ENCODE results near the gene KRT79.

DNA sequence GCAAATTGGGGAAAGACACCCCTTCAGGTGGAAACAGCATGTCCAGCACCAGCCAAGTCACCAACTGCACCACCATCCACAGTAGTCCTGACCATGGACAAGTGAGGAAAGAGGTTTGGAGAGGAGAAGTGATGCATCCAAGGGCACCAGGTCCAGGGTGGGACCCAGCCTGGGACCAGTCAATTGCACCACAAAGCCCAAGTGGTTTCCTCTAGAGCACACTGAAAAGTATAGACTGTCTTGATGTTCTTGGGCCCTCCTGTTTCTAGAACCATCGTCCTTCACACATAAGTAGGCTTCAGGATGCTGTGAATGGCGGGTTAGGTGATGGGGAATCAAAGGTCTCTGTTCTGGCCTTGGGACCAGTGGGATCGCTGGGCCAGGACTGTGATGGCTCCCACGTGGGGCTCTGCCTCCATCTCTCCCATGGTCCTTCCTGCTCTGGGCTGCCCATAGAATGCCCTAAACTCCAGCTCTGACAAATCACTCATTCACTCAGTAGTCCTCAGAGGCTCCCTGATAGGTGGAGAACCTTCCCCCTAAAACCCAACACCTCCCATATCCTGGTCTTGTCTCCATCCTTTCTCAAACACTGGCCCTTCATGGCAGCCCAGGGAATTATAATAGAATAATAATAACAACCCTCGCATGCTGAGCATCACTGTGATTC, 9.2 kb downstream of the KRT79 start:
- TF ChIP-seq, protein P1, sequence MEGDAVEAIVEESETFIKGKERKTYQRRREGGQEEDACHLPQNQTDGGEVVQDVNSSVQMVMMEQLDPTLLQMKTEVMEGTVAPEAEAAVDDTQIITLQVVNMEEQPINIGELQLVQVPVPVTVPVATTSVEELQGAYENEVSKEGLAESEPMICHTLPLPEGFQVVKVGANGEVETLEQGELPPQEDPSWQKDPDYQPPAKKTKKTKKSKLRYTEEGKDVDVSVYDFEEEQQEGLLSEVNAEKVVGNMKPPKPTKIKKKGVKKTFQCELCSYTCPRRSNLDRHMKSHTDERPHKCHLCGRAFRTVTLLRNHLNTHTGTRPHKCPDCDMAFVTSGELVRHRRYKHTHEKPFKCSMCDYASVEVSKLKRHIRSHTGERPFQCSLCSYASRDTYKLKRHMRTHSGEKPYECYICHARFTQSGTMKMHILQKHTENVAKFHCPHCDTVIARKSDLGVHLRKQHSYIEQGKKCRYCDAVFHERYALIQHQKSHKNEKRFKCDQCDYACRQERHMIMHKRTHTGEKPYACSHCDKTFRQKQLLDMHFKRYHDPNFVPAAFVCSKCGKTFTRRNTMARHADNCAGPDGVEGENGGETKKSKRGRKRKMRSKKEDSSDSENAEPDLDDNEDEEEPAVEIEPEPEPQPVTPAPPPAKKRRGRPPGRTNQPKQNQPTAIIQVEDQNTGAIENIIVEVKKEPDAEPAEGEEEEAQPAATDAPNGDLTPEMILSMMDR (IDR thresholded peaks at IDR 0.05): no peak
- TF ChIP-seq EP300 (IDR thresholded peaks at IDR 0.05): no peak
